ENCODE results near the gene ARID3A. TPM values are rescaled to one million over a fixed set of nuclear protein-coding genes. Genes with fewer than 3 reads are reported as not detected.

Gene ARID3A
- total and polyA plus RNA-seq, 2 of the 13 experiments (the other 11 are each of a cell fraction or from before 2014, with no cell fraction given) = 71.3 to 77.9 TPM

DNA sequence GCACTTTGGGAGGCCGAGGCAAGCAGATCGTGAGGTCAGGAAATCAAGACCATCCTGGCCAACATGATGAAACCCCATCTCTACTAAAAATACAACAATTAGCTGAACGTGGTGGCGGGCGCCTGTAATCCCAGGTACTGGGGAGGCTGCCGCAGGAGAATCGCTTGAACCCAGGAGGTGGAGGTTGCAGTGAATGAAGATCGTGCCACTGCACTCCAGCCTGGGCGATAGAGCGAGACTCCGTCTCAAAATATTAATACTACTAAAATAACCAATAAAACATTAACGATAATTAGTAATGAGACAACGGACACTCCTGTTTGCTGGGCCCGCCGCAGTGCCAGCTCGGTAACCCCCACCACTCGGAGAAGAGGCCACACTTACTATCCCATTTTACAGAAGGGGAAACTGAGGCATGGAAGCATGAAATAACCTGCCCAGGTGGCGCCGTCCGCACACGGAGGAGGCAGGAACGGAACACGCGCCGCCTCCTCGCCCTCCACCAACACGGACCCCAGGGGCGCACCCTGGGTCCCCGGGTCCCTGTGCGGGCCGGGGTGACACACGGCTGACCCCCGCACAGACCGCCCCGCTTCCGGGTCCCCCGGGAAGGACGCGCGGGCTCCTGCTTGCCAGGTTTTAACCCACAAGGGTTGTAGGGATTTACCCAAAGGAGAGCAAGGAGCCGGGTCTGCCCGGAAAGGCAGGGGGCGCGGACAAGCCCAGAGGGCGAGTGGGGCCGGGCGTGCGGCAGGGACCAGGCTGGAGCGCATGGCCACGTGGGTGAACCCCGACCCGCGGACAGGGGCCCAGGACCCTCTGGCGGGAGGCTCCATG, 14.4 kb upstream of the ARID3A start (continued):
- TF ChIP-seq, protein P1, sequence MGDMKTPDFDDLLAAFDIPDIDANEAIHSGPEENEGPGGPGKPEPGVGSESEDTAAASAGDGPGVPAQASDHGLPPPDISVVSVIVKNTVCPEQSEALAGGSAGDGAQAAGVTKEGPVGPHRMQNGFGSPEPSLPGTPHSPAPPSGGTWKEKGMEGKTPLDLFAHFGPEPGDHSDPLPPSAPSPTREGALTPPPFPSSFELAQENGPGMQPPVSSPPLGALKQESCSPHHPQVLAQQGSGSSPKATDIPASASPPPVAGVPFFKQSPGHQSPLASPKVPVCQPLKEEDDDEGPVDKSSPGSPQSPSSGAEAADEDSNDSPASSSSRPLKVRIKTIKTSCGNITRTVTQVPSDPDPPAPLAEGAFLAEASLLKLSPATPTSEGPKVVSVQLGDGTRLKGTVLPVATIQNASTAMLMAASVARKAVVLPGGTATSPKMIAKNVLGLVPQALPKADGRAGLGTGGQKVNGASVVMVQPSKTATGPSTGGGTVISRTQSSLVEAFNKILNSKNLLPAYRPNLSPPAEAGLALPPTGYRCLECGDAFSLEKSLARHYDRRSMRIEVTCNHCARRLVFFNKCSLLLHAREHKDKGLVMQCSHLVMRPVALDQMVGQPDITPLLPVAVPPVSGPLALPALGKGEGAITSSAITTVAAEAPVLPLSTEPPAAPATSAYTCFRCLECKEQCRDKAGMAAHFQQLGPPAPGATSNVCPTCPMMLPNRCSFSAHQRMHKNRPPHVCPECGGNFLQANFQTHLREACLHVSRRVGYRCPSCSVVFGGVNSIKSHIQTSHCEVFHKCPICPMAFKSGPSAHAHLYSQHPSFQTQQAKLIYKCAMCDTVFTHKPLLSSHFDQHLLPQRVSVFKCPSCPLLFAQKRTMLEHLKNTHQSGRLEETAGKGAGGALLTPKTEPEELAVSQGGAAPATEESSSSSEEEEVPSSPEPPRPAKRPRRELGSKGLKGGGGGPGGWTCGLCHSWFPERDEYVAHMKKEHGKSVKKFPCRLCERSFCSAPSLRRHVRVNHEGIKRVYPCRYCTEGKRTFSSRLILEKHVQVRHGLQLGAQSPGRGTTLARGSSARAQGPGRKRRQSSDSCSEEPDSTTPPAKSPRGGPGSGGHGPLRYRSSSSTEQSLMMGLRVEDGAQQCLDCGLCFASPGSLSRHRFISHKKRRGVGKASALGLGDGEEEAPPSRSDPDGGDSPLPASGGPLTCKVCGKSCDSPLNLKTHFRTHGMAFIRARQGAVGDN (CRISPR knock-in tag; IDR thresholded peaks at IDR 0.05) = 0 out of 2 replicates have a peak, but pooled peaks have one; percentile 17
- TF ChIP-seq, protein P2, sequence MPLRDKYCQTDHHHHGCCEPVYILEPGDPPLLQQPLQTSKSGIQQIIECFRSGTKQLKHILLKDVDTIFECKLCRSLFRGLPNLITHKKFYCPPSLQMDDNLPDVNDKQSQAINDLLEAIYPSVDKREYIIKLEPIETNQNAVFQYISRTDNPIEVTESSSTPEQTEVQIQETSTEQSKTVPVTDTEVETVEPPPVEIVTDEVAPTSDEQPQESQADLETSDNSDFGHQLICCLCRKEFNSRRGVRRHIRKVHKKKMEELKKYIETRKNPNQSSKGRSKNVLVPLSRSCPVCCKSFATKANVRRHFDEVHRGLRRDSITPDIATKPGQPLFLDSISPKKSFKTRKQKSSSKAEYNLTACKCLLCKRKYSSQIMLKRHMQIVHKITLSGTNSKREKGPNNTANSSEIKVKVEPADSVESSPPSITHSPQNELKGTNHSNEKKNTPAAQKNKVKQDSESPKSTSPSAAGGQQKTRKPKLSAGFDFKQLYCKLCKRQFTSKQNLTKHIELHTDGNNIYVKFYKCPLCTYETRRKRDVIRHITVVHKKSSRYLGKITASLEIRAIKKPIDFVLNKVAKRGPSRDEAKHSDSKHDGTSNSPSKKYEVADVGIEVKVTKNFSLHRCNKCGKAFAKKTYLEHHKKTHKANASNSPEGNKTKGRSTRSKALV (CRISPR knock-in tag; IDR thresholded peaks at IDR 0.05) = no peak
- TF ChIP-seq, protein P3, sequence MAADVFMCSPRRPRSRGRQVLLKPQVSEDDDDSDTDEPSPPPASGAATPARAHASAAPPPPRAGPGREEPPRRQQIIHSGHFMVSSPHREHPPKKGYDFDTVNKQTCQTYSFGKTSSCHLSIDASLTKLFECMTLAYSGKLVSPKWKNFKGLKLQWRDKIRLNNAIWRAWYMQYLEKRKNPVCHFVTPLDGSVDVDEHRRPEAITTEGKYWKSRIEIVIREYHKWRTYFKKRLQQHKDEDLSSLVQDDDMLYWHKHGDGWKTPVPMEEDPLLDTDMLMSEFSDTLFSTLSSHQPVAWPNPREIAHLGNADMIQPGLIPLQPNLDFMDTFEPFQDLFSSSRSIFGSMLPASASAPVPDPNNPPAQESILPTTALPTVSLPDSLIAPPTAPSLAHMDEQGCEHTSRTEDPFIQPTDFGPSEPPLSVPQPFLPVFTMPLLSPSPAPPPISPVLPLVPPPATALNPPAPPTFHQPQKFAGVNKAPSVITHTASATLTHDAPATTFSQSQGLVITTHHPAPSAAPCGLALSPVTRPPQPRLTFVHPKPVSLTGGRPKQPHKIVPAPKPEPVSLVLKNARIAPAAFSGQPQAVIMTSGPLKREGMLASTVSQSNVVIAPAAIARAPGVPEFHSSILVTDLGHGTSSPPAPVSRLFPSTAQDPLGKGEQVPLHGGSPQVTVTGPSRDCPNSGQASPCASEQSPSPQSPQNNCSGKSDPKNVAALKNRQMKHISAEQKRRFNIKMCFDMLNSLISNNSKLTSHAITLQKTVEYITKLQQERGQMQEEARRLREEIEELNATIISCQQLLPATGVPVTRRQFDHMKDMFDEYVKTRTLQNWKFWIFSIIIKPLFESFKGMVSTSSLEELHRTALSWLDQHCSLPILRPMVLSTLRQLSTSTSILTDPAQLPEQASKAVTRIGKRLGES (CRISPR knock-in tag; IDR thresholded peaks at IDR 0.05; ENCODE audit: borderline replicate concordance) = no peak
- TF ChIP-seq, protein P4, sequence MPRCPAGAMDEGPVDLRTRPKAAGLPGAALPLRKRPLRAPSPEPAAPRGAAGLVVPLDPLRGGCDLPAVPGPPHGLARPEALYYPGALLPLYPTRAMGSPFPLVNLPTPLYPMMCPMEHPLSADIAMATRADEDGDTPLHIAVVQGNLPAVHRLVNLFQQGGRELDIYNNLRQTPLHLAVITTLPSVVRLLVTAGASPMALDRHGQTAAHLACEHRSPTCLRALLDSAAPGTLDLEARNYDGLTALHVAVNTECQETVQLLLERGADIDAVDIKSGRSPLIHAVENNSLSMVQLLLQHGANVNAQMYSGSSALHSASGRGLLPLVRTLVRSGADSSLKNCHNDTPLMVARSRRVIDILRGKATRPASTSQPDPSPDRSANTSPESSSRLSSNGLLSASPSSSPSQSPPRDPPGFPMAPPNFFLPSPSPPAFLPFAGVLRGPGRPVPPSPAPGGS (CRISPR knock-in tag; IDR thresholded peaks at IDR 0.05) = no peak
- TF ChIP-seq SETDB1 (CRISPR knock-in tag; IDR thresholded peaks at IDR 0.05; ENCODE audit: borderline replicate concordance) (no peak), AGO2 (optimal IDR thresholded peaks at IDR 0.05; ENCODE audit: low read depth, low read length) (peak; percentile 53), TSC22D2 (CRISPR knock-in tag; IDR thresholded peaks at IDR 0.05; ENCODE audit: borderline replicate concordance) (no peak), AGO1 (IDR thresholded peaks at IDR 0.05; ENCODE audit: low read depth, low read length, poor library complexity, severe bottlenecking) (peak; percentile 28), ZBTB38 (CRISPR knock-in tag; IDR thresholded peaks at IDR 0.05) (peak; percentile 89; the same call in 1 of the 2 replicates), KDM2A (CRISPR knock-in tag; IDR thresholded peaks at IDR 0.05; ENCODE audit: borderline replicate concordance, low read depth) (no peak), RBFOX2 (IDR thresholded peaks at IDR 0.05; ENCODE audit: low read depth, low read length) (peak; percentile 54; the same call in 1 of the 2 replicates), GFI1 (CRISPR knock-in tag; IDR thresholded peaks at IDR 0.05; ENCODE audit: borderline replicate concordance) (no peak), HNRNPL (IDR thresholded peaks at IDR 0.05; ENCODE audit: low read depth, low read length) (0 out of 2 replicates have a peak, but pooled peaks have one; percentile 32)
- TF ChIP-seq, protein P5, sequence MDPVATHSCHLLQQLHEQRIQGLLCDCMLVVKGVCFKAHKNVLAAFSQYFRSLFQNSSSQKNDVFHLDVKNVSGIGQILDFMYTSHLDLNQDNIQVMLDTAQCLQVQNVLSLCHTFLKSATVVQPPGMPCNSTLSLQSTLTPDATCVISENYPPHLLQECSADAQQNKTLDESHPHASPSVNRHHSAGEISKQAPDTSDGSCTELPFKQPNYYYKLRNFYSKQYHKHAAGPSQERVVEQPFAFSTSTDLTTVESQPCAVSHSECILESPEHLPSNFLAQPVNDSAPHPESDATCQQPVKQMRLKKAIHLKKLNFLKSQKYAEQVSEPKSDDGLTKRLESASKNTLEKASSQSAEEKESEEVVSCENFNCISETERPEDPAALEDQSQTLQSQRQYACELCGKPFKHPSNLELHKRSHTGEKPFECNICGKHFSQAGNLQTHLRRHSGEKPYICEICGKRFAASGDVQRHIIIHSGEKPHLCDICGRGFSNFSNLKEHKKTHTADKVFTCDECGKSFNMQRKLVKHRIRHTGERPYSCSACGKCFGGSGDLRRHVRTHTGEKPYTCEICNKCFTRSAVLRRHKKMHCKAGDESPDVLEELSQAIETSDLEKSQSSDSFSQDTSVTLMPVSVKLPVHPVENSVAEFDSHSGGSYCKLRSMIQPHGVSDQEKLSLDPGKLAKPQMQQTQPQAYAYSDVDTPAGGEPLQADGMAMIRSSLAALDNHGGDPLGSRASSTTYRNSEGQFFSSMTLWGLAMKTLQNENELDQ (CRISPR knock-in tag; IDR thresholded peaks at IDR 0.05; ENCODE audit: borderline replicate concordance) = no peak

All from HepG2 (cell line).